ENCODE measurements around the gene FER.
"Not testable (repeated sequence)": the region's sequence is repeated elsewhere in the genome, so short reads cannot be mapped to it uniquely, and the experiment has no call there.

The FER gene

GRCh38 chr5:108989761-108990392, 242.2 kb downstream of the FER start:
- no peak for DNase-seq

GRCh38 chr5:108992396-108993085, 244.8 kb downstream of the FER start:
- not testable (repeated sequence) for DNase-seq

- not testable (repeated sequence) for DNase-seq
Measured at GRCh38 chr5:108993440-108993839, 245.7 kb downstream of the FER start.

GRCh38 chr5:108997720-108998119, 250.0 kb downstream of the FER start:
- no peak for DNase-seq

GRCh38 chr5:108998216-108998615, 250.5 kb downstream of the FER start:
- DNase-seq: no peak

- no peak for DNase-seq
Measured at GRCh38 chr5:109003928-109004327, 256.2 kb downstream of the FER start.

GRCh38 chr5:109005297-109006009, 257.8 kb downstream of the FER start:
- no peak for DNase-seq

- no peak for DNase-seq
Measured at GRCh38 chr5:109006129-109006528, 258.4 kb downstream of the FER start.

GRCh38 chr5:109016300-109016699, 268.6 kb downstream of the FER start:
- no peak for DNase-seq

GRCh38 chr5:109022056-109022455, 274.4 kb downstream of the FER start:
- DNase-seq: no peak

- not testable (repeated sequence) for DNase-seq
Measured at GRCh38 chr5:109025729-109026128, 278.0 kb downstream of the FER start.

GRCh38 chr5:109027983-109028607, 280.4 kb downstream of the FER start:
- no peak for DNase-seq

- DNase-seq: no peak
Measured at GRCh38 chr5:109028608-109029299, 281.1 kb downstream of the FER start.

GRCh38 chr5:109029847-109030246, 282.1 kb downstream of the FER start:
- no peak for DNase-seq

- no peak for DNase-seq
Measured at GRCh38 chr5:109030360-109031143, 282.9 kb downstream of the FER start.

GRCh38 chr5:109034306-109034705, 286.6 kb downstream of the FER start:
- DNase-seq: no peak

GRCh38 chr5:109035436-109035835, 287.7 kb downstream of the FER start:
- no peak for DNase-seq

- DNase-seq: no peak
Measured at GRCh38 chr5:109038209-109038840, 290.6 kb downstream of the FER start.

GRCh38 chr5:109041317-109041716, 293.6 kb downstream of the FER start:
- no peak for DNase-seq

GRCh38 chr5:109045710-109046109, 298.0 kb downstream of the FER start:
- DNase-seq: no peak

- no peak for DNase-seq
Measured at GRCh38 chr5:109049565-109049964, 301.9 kb downstream of the FER start.

- DNase-seq: not testable (repeated sequence)
Measured at GRCh38 chr5:109050321-109050720, 302.6 kb downstream of the FER start.
